Right lobe of liver (tissue), 6 donors: ENCODE data around the gene FAM120AOS. TPM values are rescaled to one million over a fixed set of nuclear protein-coding genes. Genes with fewer than 3 reads are reported as not detected.
A peak's percentile ranks its signal among the peaks of the same experiment; 100 is the strongest.

Experiments used
- ATAC-seq, 4 donors: fragments of 200-7000 bp; cut with Tn5 transposase; one replicate each; pipeline ENCODE4 v1.9.1; 2020; ENCODE audit warnings: mild to moderate bottlenecking in 4 of 4, moderate library complexity in 4 of 4
- DNase-seq, 3 donors: peaks; one replicate each; pipeline ENCODE4 v3.0.0-alpha.2; 2020
- H3K27ac ChIP-seq, 3 donors: fragments of 200-600 bp; one replicate each; pipeline ENCODE4 v1.8.0; 2022
- H3K27me3 ChIP-seq, 2 donors: fragments of 200-600 bp; one replicate each; pipeline ENCODE4 v1.8.0; 2022
- H3K36me3 ChIP-seq, 4 donors: fragments of 200-600 bp; sonication (generic) in 1 of 4; one replicate each; pipeline versions ENCODE4 v1.5.1 to v1.8.0; 2017 to 2022; ENCODE audit warnings: control low read depth in 1 of 4
- H3K4me1 ChIP-seq, 4 donors: fragments of 200-600 bp; sonication (generic) in 1 of 4; one replicate each; pipeline versions ENCODE4 v1.5.1 to v1.8.0; 2017 to 2022; ENCODE audit warnings: control low read depth in 1 of 4
- H3K4me3 ChIP-seq, 3 donors: fragments of 200-600 bp; one replicate each; pipeline ENCODE4 v1.8.0; 2022
- H3K9me3 ChIP-seq, 4 donors: fragments of 200-600 bp; sonication (generic) in 1 of 4; one replicate each; pipeline versions ENCODE4 v1.5.1 to v1.8.0; 2017 to 2022; ENCODE audit warnings: control low read depth in 1 of 4
- CTCF ChIP-seq, 4 donors: fragments of 200-600 bp in 3 of 4; fragments of 450-650 bp in 1 of 4; IDR thresholded peaks; one replicate each; pipeline versions ENCODE4 v1.5.1 to v1.8.0; 2016 to 2022; ENCODE audit warnings: antibody characterized with exemption in 4 of 4, mild to moderate bottlenecking in 2 of 4
- POLR2A ChIP-seq: fragments of 450-650 bp; IDR thresholded peaks from one replicate; pipeline ENCODE4 v1.6.1; 2017; ENCODE audit warnings: antibody characterized with exemption, mild to moderate bottlenecking
- WGBS: methylation state at CpG from one replicate; pipeline ENCODE4 v1.1.6; 2018; ENCODE audit warnings: low coverage, low lambda C conversion rate; ENCODE audit not compliant: insufficient coverage; ENCODE audit errors: missing lambda C conversion rate; 5-methylcytosine and 5-hydroxymethylcytosine counted together
- intact Hi-C, 2 donors: fragments of 100-400 bp; cut with DNase I; formaldehyde crosslinking; loops; one replicate each; pipeline versions ENCODE4 v1.11.2 to v1.14.1; 2022
- total RNA-seq, 6 experiments: library from RNA; depleted of rRNA in 2 of 6; stranded (reverse); fragments of >200 nt in 2 of 6; fragmentation: NEBNext Ultra II Directional in 3 of 6; extraction: Animal tissue kit (Norgen Biotek cat#: 25700) in 3 of 6; gene quantifications; one replicate each; pipeline versions ENCODE4 v1.1.0 to v1.2.4, GENCODE V29; 2016 to 2023
- donor health status: DM: no; HTN: yes; CAD: no.
- donor health status: DM: no; HTN: no; CAD: no.
- donor health status: DM: no; HTN: no; CAD: no.
- donor health status: DM: no; HTN: yes; CAD: no.
- donor health status: DM: no; HTN: yes; CAD: no.

The FAM120AOS gene
- total RNA-seq, 6 experiments from 2014 or later = 14.4 to 20.8 (median 17.9) TPM

- no peak overlapping the region for H3K27ac ChIP-seq
- no peak for ATAC-seq
- no peaks in the 10 kb centered on the region for H3K9me3 ChIP-seq
- no peaks in the 10 kb centered on the region for H3K36me3 ChIP-seq
- intact Hi-C loops = no loop called here
- no peak for TF ChIP-seq POLR2A
- no peak for TF ChIP-seq CTCF (IDR thresholded peaks at IDR 0.05)
- no peaks in the 10 kb centered on the region for H3K27me3 ChIP-seq
- peaks cover 0 to 39% (median 11%) of the 10 kb centered on the region in 4 donors for H3K4me1 ChIP-seq
- no peak overlapping the region for H3K4me3 ChIP-seq
- WGBS = 72% methylated on average over 1 of the region's 1 CpG
- DNase-seq = no peak
Measured at GRCh38 chr9:93461414-93461743, 8.0 kb upstream of the FAM120AOS start.

GRCh38 chr9:93460689-93461413 lies 7.5 kb upstream of the FAM120AOS start:
- Histone ChIP-seq H3K36me3 (no peaks in the 10 kb centered on the region), H3K27ac (no peak overlapping the region), H3K4me1 (peaks cover 0 to 39% (median 12%) of the 10 kb centered on the region in 4 donors), H3K27me3 (no peaks in the 10 kb centered on the region), H3K4me3 (no peak overlapping the region), H3K9me3 (no peaks in the 10 kb centered on the region)
- ATAC-seq (no peak), DNase-seq (no peak)
- intact Hi-C loops = no loop called here
- 100% methylated on average over 3 of the region's 3 CpGs for WGBS
- no peak for TF ChIP-seq POLR2A
- no peak for TF ChIP-seq CTCF (IDR thresholded peaks at IDR 0.05)

- Histone ChIP-seq H3K27ac (no peak overlapping the region), H3K9me3 (no peaks in the 10 kb centered on the region), H3K36me3 (no peaks in the 10 kb centered on the region), H3K4me3 (no peak overlapping the region), H3K4me1 (peaks cover 0 to 42% (median 14%) of the 10 kb centered on the region in 4 donors), H3K27me3 (no peaks in the 10 kb centered on the region)
- intact Hi-C loops = no loop called here
- DNase-seq = no peak
- ATAC-seq = peak in 1 of 4 donors; percentile 16
- TF ChIP-seq CTCF (IDR thresholded peaks at IDR 0.05) = no peak
- TF ChIP-seq POLR2A = no peak
Measured at GRCh38 chr9:93459432-93459847, 6.1 kb upstream of the FAM120AOS start.

GRCh38 chr9:93458712-93459111 lies 5.3 kb upstream of the FAM120AOS start:
- no peaks in the 10 kb centered on the region for H3K27me3 ChIP-seq
- intact Hi-C loops = no loop called here
- no peak overlapping the region for H3K27ac ChIP-seq
- H3K36me3 ChIP-seq = no peaks in the 10 kb centered on the region
- no peak overlapping the region for H3K4me3 ChIP-seq
- TF ChIP-seq CTCF (IDR thresholded peaks at IDR 0.05) = no peak
- TF ChIP-seq POLR2A = no peak
- H3K4me1 ChIP-seq = peaks cover 0 to 49% (median 14%) of the 10 kb centered on the region in 4 donors
- no peaks in the 10 kb centered on the region for H3K9me3 ChIP-seq
- DNase-seq (no peak), ATAC-seq (peak in 3 of 4 donors; percentile 16 to 59 (median 22))
- WGBS = 25% methylated on average over 2 of the region's 4 CpGs
